Panc1 (cell line): Measurements from ENCODE around the gene MEP1A.
"Not testable (repeated sequence)": the region's sequence is repeated elsewhere in the genome, so short reads cannot be mapped to it uniquely, and the experiment has no call there.

Experiments used
- CTCF ChIP-seq: fragments of 450-650 bp; IDR thresholded peaks from 2 replicates; pipeline ENCODE4 v1.5.1; 2017; ENCODE audit warnings: mild to moderate bottlenecking
- POLR2AphosphoS5 ChIP-seq: IDR thresholded peaks from 2 replicates; pipeline ENCODE4 v1.6.1; 2012; ENCODE audit warnings: mild to moderate bottlenecking, low read depth, low read length, moderate library complexity
- SIN3A ChIP-seq: IDR thresholded peaks from 2 replicates; pipeline ENCODE4 v1.6.1; 2012; ENCODE audit warnings: low read depth, mild to moderate bottlenecking, low read length, moderate library complexity, borderline replicate concordance; ENCODE audit not compliant: insufficient read depth
- TCF7L2 ChIP-seq: IDR thresholded peaks from 2 replicates; pipeline ENCODE4 v1.6.1; 2011; ENCODE audit warnings: mild to moderate bottlenecking, low read depth, low read length, inconsistent platforms
- TF ChIP-seq, protein P1 (sequence below), 2 experiments: IDR thresholded peaks; 2 replicates each; pipeline ENCODE4 v1.6.1; 2011 to 2012; ENCODE audit warnings: low read depth in 2 of 2, control low read depth in 1 of 2, low read length in 1 of 2, mild to moderate bottlenecking in 1 of 2, moderate library complexity in 1 of 2; ENCODE audit not compliant: insufficient read depth in 1 of 2

DNA sequence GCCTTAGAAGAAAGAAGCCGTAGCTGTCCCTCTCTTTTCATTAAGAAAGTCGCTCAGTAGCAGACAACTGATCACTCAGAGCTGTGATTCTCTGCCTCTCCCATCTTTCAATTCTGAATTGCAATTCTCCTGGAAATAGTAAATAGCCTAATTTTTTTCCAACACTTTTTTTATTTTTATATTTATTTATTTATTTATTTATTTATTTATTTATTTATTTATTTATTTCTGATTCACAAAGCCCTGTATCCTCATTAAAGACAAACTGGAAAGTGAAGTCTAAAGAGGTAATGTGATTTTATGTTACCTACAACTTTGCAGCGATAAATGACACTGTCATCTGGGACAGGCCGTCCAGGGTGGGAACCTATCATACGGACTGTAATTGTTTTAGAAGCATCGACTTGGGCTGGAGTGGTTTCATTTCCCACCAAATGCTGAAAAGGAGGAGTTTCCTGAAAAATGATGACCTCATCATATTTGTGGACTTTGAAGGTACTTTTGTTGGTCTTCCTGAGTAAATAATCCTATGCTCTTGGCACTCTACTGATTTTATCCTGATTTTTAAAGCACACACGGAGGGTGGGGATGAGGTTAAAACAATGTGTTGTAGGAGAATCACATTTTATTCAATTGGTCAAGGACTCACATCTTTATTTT lies 41.2 kb downstream of the MEP1A start:
- TF ChIP-seq, protein P1, sequence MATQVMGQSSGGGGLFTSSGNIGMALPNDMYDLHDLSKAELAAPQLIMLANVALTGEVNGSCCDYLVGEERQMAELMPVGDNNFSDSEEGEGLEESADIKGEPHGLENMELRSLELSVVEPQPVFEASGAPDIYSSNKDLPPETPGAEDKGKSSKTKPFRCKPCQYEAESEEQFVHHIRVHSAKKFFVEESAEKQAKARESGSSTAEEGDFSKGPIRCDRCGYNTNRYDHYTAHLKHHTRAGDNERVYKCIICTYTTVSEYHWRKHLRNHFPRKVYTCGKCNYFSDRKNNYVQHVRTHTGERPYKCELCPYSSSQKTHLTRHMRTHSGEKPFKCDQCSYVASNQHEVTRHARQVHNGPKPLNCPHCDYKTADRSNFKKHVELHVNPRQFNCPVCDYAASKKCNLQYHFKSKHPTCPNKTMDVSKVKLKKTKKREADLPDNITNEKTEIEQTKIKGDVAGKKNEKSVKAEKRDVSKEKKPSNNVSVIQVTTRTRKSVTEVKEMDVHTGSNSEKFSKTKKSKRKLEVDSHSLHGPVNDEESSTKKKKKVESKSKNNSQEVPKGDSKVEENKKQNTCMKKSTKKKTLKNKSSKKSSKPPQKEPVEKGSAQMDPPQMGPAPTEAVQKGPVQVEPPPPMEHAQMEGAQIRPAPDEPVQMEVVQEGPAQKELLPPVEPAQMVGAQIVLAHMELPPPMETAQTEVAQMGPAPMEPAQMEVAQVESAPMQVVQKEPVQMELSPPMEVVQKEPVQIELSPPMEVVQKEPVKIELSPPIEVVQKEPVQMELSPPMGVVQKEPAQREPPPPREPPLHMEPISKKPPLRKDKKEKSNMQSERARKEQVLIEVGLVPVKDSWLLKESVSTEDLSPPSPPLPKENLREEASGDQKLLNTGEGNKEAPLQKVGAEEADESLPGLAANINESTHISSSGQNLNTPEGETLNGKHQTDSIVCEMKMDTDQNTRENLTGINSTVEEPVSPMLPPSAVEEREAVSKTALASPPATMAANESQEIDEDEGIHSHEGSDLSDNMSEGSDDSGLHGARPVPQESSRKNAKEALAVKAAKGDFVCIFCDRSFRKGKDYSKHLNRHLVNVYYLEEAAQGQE (IDR thresholded peaks at IDR 0.05; ENCODE audit: insufficient read depth in 1 of 2, low read depth in 2 of 2, low read length in 1 of 2): not testable (repeated sequence)
- TF ChIP-seq CTCF, SIN3A, TCF7L2, POLR2AphosphoS5: not testable (repeated sequence)
